ENCODE results near the gene DLST. TPM values are rescaled to one million over a fixed set of nuclear protein-coding genes. Genes with fewer than 3 reads are reported as not detected.

DLST gene
- total RNA-seq, 4 donors from 2014 or later: 80.9 to 91.6 (median 83.5) TPM

- 1 to 2% methylated on average over 17 to 29 of the region's 49 CpGs for WGBS, 2 donors
- no peaks in the 10 kb centered on the region for H3K9me3 ChIP-seq
- peak overlapping the region; percentile 81 to 92 (median 91) for H3K4me3 ChIP-seq (replicated peaks in 1 of 3)
- peaks cover 0 to 3% of the 10 kb centered on the region in 2 donors for H3K36me3 ChIP-seq
- TF ChIP-seq CTCF (IDR thresholded peaks at IDR 0.05): peak in 1 of 6 experiments; percentile 6
- no peak for TF ChIP-seq POLR2A (IDR thresholded peaks at IDR 0.05)
- H3K27ac ChIP-seq: peak overlapping the region; percentile 70 to 96 (median 94)
- peak; percentile 45 to 54 for DNase-seq
- peaks cover 33 to 43% of the 10 kb centered on the region in 2 donors for H3K4me1 ChIP-seq
- intact Hi-C loops (cut with DNase I): no loop called here
- H3K27me3 ChIP-seq: no peaks in the 10 kb centered on the region
These were observed 596 bp downstream of the DLST start for GRCh38 chr14:74882103-74882920.

GRCh38 chr14:74886001-74886400 is 4.3 kb downstream of the DLST start:
- intact Hi-C loops (cut with DNase I): no loop called here
- TF ChIP-seq POLR2A (IDR thresholded peaks at IDR 0.05): no peak
- TF ChIP-seq CTCF (IDR thresholded peaks at IDR 0.05): no peak
- no peak overlapping the region for H3K4me3 ChIP-seq (replicated peaks in 1 of 3)
- DNase-seq: no peak
- peaks cover 30 to 42% of the 10 kb centered on the region in 2 donors for H3K4me1 ChIP-seq
- 81 to 89% methylated on average over 3 of the region's 3 CpGs for WGBS, 2 donors
- no peak overlapping the region for H3K27ac ChIP-seq
- H3K27me3 ChIP-seq: no peaks in the 10 kb centered on the region
- H3K9me3 ChIP-seq: no peaks in the 10 kb centered on the region
- H3K36me3 ChIP-seq: peaks cover 15 to 17% of the 10 kb centered on the region in 2 donors

- no peak for DNase-seq
- peak overlapping the region in 1 of 3 donors; percentile 1 for H3K27ac ChIP-seq
- peaks cover 29 to 37% of the 10 kb centered on the region in 2 donors for H3K36me3 ChIP-seq
- intact Hi-C loops (cut with DNase I): no loop called here
- H3K9me3 ChIP-seq: no peaks in the 10 kb centered on the region
- no peaks in the 10 kb centered on the region for H3K27me3 ChIP-seq
- 78 to 81% methylated on average over 12 of the region's 12 CpGs for WGBS, 2 donors
- peaks cover 17 to 48% of the 10 kb centered on the region in 2 donors for H3K4me1 ChIP-seq
- TF ChIP-seq CTCF (IDR thresholded peaks at IDR 0.05) (no peak), POLR2A (IDR thresholded peaks at IDR 0.05) (no peak)
- no peak overlapping the region for H3K4me3 ChIP-seq (replicated peaks in 1 of 3)
These were observed 6.7 kb downstream of the DLST start for GRCh38 chr14:74888164-74889158.

- Histone ChIP-seq H3K27ac (no peak overlapping the region), H3K9me3 (no peaks in the 10 kb centered on the region), H3K36me3 (peaks cover 47 to 55% of the 10 kb centered on the region in 2 donors), H3K4me3 (replicated peaks in 1 of 3) (no peak overlapping the region), H3K4me1 (peaks cover 4 to 30% of the 10 kb centered on the region in 2 donors), H3K27me3 (no peaks in the 10 kb centered on the region)
- WGBS, 2 donors: 96 to 97% methylated on average over 6 of the region's 6 CpGs
- TF ChIP-seq POLR2A (IDR thresholded peaks at IDR 0.05): no peak
- TF ChIP-seq CTCF (IDR thresholded peaks at IDR 0.05): no peak
- intact Hi-C loops (cut with DNase I): no loop called here
- no peak for DNase-seq
These were observed 8.5 kb downstream of the DLST start for GRCh38 chr14:74890262-74890661.
